Gastroesophageal sphincter (tissue), 3 donors: ENCODE measurements around the gene EPHB1.

ENCODE experiments used
- CTCF ChIP-seq, 4 experiments: fragments of 200-600 bp in 2 of 4; fragments of 450-650 bp in 2 of 4; sonication (generic) in 1 of 4; IDR thresholded peaks; one replicate each; pipeline ENCODE4 v1.5.1; 2017 to 2019; ENCODE audit warnings: antibody characterized with exemption in 4 of 4, mild to moderate bottlenecking in 2 of 4, moderate library complexity in 2 of 4
- POLR2A ChIP-seq, 2 donors: fragments of 450-650 bp; IDR thresholded peaks; one replicate each; pipeline ENCODE4 v1.6.1; 2017; ENCODE audit warnings: antibody characterized with exemption in 2 of 2, mild to moderate bottlenecking in 2 of 2, moderate library complexity in 1 of 2

- TF ChIP-seq CTCF (IDR thresholded peaks at IDR 0.05) (no peak), POLR2A (IDR thresholded peaks at IDR 0.05) (no peak)
Observed at GRCh38 chr3:134768116-134768515, 26.9 kb upstream of the EPHB1 start.
